ENCODE data around the gene UBAC1. TPM values are rescaled to one million over a fixed set of nuclear protein-coding genes. Genes with fewer than 3 reads are reported as not detected.

UBAC1 gene
- total and polyA plus RNA-seq, 9 of the 15 experiments (the other 6 are each of a cell fraction or from before 2014, with no cell fraction given): 94.0 to 399 (median 228) TPM

DNA sequence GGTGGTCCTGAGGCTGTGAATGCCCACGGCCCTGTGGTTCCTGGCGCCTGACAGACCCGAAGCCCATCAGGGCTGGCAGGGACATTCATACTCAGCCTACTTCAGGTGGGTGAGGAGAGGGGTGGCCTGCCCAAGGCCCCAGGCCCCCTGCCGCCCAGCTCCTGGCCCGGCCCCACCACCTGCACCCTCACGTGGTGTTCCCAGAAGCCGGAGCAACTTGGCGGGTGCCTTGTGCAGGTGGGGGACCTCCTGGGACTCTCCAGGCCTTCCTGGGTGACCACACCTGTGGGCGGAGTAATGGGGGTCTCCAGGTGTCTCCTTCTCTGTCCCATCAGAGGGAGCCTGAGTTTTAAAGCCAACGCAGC is 36.8 kb upstream of the UBAC1 start:
- no peaks in the 10 kb centered on the region for H3K9me1 ChIP-seq (ENCODE audit: control insufficient read depth, insufficient read depth, low read length)
- DNase-seq (ENCODE audit: extremely low read depth in 1 of 4, low spot score in 3 of 4) (no peak), FAIRE-seq (no peak), ATAC-seq (no peak)
- no peaks in the 10 kb centered on the region; the same call in 1 of the 2 replicates for H4K20me1 ChIP-seq (replicated peaks; ENCODE audit: control insufficient read depth, insufficient read depth, low read length)
- intact Hi-C loops (cut with micrococcal nuclease): no loop called here
- no peak overlapping the region for H2AFZ ChIP-seq (ENCODE audit: low read depth, low read length)
- H3K9me3 ChIP-seq (replicated peaks; ENCODE audit: control insufficient read depth, insufficient read depth, low read depth, low read length): no peaks in the 10 kb centered on the region
- WGBS (ENCODE audit: insufficient coverage, low coverage, missing lambda C conversion rate): 72% methylated on average over 10 of the region's 10 CpGs
- in situ Hi-C loops (cut with MboI): no loop called here
- CTCF ChIA-PET (ENCODE audit: low intra/inter-chr PET ratio): no interaction called here
- TF ChIP-seq ERF (CRISPR knock-in tag; IDR thresholded peaks at IDR 0.05) (no peak), KAT8 (IDR thresholded peaks at IDR 0.05; ENCODE audit: low read depth) (no peak), CBX2 (IDR thresholded peaks at IDR 0.05; ENCODE audit: insufficient read depth, low read length, poor library complexity, severe bottlenecking) (no peak), TOE1 (IDR thresholded peaks at IDR 0.05; ENCODE audit: borderline replicate concordance) (no peak), TOE1 (CRISPR knock-in tag; IDR thresholded peaks at IDR 0.05; ENCODE audit: borderline replicate concordance, low read depth) (no peak)
- TF ChIP-seq, protein P1, sequence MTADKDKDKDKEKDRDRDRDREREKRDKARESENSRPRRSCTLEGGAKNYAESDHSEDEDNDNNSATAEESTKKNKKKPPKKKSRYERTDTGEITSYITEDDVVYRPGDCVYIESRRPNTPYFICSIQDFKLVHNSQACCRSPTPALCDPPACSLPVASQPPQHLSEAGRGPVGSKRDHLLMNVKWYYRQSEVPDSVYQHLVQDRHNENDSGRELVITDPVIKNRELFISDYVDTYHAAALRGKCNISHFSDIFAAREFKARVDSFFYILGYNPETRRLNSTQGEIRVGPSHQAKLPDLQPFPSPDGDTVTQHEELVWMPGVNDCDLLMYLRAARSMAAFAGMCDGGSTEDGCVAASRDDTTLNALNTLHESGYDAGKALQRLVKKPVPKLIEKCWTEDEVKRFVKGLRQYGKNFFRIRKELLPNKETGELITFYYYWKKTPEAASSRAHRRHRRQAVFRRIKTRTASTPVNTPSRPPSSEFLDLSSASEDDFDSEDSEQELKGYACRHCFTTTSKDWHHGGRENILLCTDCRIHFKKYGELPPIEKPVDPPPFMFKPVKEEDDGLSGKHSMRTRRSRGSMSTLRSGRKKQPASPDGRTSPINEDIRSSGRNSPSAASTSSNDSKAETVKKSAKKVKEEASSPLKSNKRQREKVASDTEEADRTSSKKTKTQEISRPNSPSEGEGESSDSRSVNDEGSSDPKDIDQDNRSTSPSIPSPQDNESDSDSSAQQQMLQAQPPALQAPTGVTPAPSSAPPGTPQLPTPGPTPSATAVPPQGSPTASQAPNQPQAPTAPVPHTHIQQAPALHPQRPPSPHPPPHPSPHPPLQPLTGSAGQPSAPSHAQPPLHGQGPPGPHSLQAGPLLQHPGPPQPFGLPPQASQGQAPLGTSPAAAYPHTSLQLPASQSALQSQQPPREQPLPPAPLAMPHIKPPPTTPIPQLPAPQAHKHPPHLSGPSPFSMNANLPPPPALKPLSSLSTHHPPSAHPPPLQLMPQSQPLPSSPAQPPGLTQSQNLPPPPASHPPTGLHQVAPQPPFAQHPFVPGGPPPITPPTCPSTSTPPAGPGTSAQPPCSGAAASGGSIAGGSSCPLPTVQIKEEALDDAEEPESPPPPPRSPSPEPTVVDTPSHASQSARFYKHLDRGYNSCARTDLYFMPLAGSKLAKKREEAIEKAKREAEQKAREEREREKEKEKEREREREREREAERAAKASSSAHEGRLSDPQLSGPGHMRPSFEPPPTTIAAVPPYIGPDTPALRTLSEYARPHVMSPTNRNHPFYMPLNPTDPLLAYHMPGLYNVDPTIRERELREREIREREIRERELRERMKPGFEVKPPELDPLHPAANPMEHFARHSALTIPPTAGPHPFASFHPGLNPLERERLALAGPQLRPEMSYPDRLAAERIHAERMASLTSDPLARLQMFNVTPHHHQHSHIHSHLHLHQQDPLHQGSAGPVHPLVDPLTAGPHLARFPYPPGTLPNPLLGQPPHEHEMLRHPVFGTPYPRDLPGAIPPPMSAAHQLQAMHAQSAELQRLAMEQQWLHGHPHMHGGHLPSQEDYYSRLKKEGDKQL (CRISPR knock-in tag; IDR thresholded peaks at IDR 0.05; ENCODE audit: borderline replicate concordance): no peak
- TF ChIP-seq, protein P2, sequence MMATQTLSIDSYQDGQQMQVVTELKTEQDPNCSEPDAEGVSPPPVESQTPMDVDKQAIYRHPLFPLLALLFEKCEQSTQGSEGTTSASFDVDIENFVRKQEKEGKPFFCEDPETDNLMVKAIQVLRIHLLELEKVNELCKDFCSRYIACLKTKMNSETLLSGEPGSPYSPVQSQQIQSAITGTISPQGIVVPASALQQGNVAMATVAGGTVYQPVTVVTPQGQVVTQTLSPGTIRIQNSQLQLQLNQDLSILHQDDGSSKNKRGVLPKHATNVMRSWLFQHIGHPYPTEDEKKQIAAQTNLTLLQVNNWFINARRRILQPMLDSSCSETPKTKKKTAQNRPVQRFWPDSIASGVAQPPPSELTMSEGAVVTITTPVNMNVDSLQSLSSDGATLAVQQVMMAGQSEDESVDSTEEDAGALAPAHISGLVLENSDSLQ (IDR thresholded peaks at IDR 0.05): no peak
- TF ChIP-seq, protein P3, sequence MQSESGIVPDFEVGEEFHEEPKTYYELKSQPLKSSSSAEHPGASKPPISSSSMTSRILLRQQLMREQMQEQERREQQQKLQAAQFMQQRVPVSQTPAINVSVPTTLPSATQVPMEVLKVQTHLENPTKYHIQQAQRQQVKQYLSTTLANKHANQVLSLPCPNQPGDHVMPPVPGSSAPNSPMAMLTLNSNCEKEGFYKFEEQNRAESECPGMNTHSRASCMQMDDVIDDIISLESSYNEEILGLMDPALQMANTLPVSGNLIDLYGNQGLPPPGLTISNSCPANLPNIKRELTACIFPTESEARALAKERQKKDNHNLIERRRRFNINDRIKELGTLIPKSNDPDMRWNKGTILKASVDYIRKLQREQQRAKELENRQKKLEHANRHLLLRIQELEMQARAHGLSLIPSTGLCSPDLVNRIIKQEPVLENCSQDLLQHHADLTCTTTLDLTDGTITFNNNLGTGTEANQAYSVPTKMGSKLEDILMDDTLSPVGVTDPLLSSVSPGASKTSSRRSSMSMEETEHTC (IDR thresholded peaks at IDR 0.05): no peak
- H3K36me3 ChIP-seq (ENCODE audit: control insufficient read depth, insufficient read depth, low read length): no peaks in the 10 kb centered on the region
- no peak overlapping the region for H3K4me3 ChIP-seq
- BruUV-seq (replicated peaks): no TSS peak
- peaks cover 7 to 62% of the 10 kb centered on the region in 2 experiments; a peak in 4 of 5 replicates for H3K4me1 ChIP-seq (replicated peaks in 1 of 2; ENCODE audit: control insufficient read depth in 2 of 2, insufficient read depth in 2 of 2, low read length in 2 of 2)
- H3K27me3 ChIP-seq (ENCODE audit: control insufficient read depth in 2 of 2, insufficient read depth in 2 of 2, low read length in 2 of 2): no peaks in the 10 kb centered on the region
- no peak overlapping the region for H3K27ac ChIP-seq (ENCODE audit: extremely low read depth, low read depth, low read length)
- H3K9ac ChIP-seq (ENCODE audit: insufficient read depth in 1 of 2, low read depth in 2 of 2, low read length in 2 of 2): no peak overlapping the region
- no peaks in the 10 kb centered on the region for H3K79me2 ChIP-seq (ENCODE audit: control insufficient read depth, insufficient read depth, low read length)
- H3K4me2 ChIP-seq (ENCODE audit: insufficient read depth, low read length): no peak overlapping the region
- POLR2A ChIA-PET: interaction anchor here (1.4 kb wide), 1 partner anchor 8 kb away, joined by 6 read pairs; no protein-coding TSS in a partner anchor
